GM12801 (cell line): ENCODE data around the gene GSTCD.

Experiments
- CTCF ChIP-seq: IDR thresholded peaks from one replicate; pipeline ENCODE4 v1.5.1; 2011; ENCODE audit warnings: control low read depth; ENCODE audit not compliant: insufficient read length; ENCODE audit errors: extremely low read depth

The GSTCD gene

GRCh38 chr4:105709081-105709450 lies 482 bp downstream of the GSTCD start:
- no peak for TF ChIP-seq CTCF

- no peak for TF ChIP-seq CTCF
These were observed 1.5 kb downstream of the GSTCD start for GRCh38 chr4:105710012-105710600.

- no peak for TF ChIP-seq CTCF
These were observed 2.1 kb downstream of the GSTCD start for GRCh38 chr4:105710678-105711077.

GRCh38 chr4:105712766-105713165 lies 4.2 kb downstream of the GSTCD start:
- TF ChIP-seq CTCF: no peak

- no peak for TF ChIP-seq CTCF
These were observed 5.5 kb downstream of the GSTCD start for GRCh38 chr4:105714071-105714521.

- no peak for TF ChIP-seq CTCF
These were observed 6.3 kb downstream of the GSTCD start for GRCh38 chr4:105714932-105715331.

GRCh38 chr4:105715692-105716278 lies 7.2 kb downstream of the GSTCD start:
- no peak for TF ChIP-seq CTCF
